NCI-H226 (cell line): Measurements from ENCODE around the gene CAMKK1.

Source experiments
- DNase-seq: peaks from one replicate; pipeline ENCODE4 v3.0.0-alpha.2; 2015

Gene CAMKK1

DNA sequence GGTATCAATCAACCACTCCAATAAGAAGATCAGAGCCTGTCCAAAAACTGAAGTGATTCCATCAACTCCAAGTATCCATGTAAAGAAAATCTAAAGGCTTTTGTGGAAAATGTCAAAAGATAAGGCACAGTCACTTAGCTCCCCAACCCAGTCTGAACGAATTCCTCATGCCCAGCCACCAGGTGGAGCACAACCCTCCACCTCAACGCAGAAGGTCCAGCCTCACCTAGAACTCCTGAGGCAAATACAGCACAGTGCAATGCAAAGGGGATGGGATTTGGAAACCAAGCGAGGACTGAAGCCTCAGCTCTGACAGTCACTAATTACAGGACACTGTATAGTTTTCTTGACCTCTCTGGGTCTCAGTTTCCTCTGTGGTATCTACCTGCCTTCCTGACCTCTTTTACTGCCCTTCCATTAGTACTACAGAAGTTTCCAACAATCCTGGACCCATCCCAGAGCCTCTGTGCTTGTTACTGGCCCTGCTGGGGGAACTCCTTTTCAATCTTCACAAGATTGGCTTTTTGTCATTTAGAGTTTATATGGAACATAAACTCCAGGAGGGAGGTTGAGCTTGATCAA lies 48.8 kb downstream of the CAMKK1 start:
- peak; percentile 16 for DNase-seq

DNA sequence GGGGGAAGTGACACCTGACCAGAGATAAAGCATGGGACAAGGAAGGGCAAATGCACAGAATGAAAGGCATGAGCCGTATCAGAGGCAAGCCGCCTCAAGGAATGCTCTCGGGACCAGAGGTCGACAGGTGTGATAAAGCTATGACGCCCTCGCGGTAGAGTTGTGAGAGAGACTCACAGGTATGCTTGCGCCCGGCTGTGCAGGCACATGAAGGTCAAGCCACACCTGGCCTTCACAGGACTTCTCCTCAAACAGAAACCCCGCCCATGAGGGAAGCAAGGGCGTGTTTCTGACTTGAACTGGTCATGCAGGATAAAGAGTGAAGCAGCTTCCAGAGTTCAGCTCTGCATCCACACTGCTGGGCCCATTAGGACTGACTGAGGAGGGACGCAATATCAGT lies 54.6 kb downstream of the CAMKK1 start:
- DNase-seq = no peak

DNA sequence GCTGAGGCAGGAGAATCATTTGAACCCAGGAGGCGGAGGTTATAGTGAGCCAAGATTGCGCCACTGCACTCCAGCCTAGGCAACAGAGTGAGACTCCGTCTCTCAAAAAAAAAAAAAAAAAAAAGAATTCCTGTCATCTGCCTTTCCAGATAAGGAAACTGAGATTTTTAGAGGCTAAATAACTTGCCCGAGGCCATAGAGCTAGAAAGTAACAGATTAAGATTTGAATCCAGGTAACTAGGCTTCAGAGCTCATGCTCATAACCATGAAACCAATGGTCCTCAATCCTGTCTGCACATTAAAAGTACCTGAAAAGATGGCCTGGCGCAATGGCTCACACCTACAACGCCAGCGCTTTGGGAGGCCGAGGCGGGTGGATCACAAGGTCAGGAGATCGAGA lies 56.3 kb downstream of the CAMKK1 start:
- no peak for DNase-seq

DNA sequence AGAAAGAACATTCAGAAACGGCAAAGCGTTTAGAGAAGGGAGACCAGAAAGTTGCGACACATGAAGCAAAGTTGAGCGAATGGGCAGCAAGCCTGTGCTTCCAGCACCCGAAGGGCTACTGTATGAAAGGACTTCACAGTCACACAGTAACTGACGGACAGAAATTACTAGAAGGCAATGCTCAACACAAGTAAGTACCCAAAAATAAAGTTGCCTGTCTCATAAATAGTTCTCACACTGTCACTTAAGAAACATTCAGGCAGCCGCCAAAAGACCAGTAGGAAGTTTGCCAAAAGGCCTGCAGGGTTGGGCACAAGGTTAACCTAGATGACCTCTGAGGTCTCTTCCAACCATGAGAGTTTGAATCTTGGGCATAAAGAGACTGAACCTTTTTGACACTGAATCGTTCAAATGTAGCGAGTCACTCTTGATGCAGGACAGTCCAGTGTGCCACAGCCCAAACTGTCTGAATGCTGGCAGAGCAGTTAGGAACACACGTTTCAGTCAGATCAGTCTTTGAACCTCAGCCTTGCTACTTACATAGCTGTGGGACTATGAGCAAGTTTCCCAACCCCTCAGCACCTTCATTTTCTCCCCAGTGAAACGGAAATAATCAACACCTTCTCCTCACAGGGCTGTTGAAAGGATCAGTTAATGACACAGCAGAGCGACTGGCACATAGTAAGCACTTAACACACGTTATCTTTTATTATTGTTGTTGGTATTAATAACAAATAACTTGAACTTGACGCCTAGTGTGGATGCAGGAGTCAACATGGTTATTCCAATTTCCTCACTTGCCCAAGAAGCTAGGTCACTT lies 57.2 kb downstream of the CAMKK1 start:
- no peak for DNase-seq

DNA sequence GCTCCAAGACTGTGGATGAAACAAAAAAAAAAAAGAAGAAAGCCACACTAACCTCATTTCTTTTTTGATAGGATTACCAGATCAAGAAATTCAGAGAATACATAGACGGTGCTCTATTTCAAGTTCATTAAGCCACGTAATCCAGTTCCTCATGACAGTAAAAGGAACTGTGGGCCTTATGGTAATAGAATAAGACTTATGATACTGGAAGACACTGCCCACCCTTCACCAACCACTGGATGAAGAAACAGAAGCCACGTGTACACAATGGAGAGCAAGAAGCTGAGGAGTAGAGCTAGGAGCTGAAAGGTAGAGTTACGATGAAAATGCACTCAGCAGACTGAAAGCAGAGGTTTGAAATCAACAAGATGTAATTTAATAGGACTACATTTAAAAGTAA lies 58.0 kb downstream of the CAMKK1 start:
- no peak for DNase-seq

DNA sequence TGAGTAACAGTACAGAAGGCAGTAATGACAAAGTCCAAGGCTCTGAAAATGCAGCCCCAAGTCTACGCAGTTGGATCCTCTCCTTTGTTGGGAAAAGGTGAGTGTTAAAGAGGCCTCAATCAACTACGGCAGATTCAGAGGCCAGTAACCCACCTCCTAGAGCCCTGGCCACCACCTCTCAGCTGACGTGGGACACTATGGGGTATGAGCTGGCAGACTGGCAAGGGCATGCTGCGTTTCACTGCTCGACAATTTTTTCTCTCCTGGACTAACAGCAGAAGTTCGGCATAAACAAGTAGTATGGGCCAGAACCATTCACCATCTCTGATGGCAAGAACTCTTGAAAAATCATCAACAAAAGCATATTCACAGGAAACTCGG lies 64.0 kb downstream of the CAMKK1 start:
- DNase-seq = no peak

DNA sequence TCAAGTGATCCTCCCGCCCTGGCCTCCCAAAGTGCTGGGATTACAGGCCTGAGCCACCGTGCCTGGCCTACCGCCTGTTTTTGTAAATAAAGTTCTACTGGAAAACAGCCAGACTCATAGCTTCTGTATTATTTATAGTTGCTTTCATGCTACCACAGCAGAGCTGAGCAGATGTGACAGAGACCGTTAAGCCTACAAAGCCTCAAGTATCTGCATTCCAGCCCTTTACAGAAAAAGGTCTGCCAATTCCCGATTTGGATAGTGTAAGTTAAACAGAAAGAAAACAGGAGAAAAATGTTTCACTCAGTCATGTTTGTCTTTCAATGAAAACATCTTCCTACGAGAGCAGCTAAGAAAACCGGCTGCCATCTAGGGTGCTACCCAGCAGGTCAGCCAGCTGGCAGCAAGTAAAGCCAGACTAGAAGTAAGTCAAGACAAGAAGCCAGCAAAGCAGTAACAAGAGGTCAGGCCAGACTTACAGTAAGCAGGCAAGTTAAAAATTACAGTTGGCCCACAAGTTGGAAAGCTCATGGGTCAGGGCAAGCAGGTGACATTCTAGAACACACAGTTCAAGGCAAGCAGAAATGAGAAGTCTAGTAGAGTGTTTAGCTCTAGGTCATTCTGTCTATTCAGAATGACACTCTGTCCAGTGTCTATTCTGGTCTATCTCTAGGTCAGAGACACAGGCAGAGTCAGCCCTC lies 64.6 kb downstream of the CAMKK1 start:
- no peak for DNase-seq

DNA sequence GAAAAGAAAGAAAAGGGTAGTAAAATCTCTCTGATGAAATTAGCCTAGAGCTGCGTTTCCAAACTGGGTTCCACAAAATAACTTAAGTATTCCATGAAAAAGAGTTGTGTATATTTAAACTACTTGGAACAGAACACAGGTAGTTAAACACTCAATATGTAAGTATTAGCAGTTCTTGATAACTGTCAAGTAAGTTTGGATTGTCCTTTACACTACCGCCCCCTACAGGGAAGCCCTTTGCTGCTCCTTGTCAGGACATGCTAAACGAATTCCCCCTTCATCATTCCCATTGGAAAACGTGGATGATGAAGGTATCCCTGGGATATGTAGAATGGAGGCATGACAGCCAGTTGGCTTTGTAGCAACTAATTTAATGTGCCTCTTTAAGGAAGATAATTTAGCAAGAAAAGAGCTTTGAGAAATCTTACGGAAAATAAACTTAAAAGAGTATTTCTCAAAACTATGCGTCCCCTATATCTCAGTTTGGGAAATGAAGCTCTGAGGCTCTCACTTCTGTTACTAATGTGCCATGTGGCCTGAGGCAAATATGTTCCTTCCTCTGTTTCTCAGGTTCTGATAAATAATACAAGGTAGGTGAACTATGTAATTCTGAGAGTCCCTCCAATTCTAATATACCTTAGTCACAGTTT lies 65.6 kb downstream of the CAMKK1 start:
- peak; percentile 20 for DNase-seq

DNA sequence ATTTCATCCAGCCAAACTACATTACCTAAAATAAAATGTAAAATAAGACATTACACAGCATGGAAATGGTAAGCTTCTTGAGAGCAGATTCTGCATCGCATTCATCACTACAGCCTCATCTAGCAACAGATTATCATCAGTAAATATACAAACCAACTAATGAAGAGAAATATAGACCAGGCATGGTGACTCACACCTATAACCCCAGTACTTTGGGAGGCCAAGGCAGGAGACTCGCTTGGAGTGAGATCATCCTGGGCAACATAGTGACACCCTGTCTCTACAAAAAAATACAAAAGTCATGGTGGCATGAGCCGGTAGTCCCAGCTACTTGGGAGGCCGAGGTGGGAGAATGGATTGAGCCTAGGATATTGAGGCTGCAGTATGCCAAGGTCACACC lies 66.7 kb downstream of the CAMKK1 start:
- no peak for DNase-seq

DNA sequence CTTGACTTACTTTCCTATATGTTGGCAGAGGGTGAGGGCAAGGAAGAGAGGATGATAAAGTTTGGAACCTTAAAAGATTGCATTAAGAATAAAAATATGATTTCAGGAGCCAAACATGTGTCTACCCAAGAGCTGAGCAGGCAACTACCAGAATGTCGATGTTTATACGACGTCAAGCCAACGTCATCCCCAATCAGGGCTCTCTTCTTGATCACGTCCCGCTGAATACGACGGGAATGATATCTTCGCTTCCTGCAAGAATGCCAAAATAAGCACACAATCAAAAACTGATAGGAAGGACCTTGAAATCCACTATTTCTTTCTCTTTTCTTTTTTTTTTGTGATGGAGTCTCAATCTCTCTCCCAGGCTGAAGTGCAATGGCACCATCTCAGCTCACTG lies 71.8 kb downstream of the CAMKK1 start:
- DNase-seq = no peak

DNA sequence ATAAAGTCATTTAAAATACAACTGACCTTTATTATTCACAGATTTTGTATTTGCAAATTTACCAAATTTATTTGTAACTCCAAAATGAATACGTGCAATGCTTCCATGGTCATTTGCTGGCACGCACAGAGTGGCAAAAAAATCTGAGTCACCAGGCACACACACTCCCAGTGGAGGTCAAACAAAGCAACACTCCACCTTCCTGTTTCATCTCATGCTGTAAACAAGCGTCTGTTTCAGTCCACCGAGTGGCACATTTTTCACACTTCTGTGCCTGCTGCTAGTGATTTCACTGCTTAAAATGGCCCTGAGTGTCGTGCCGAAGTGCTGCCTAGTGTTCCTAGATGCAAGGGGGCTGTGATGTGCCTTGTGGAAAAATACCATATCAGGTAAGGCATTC lies 74.1 kb downstream of the CAMKK1 start:
- no peak for DNase-seq

DNA sequence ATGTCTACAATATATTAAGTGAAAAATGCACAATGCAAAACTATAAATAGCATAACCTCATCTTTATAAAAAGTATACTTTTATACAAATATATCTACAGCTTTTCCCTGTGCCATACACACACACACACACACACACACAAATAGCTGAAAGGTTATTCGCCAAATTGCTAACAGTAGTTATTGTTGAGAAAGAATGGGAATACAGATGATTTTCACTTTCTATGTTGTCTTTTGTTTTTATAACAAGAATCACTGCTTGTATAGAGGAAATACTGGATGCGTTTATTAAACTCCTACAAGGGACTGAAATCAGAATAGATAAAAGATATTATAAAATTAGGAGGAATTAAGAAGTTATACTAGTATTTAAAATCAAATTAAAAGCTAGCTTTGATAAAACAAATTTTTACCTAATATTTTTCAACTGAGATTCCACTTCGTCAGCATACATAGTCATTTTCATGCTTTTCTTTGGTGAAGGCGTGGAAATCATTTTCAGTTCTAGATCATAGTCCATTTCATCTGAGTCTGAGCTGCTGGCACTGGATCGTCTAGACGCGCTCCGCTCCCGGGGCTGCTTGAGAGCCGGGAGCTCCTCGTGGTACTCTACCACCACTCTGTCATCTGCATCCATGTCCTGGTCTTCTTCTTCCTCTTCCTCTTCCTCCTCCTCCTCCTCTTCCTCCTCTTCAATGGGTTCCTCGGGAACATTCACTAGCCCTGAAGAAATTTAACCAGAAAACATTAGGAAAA lies 74.8 kb downstream of the CAMKK1 start:
- DNase-seq = no peak

DNA sequence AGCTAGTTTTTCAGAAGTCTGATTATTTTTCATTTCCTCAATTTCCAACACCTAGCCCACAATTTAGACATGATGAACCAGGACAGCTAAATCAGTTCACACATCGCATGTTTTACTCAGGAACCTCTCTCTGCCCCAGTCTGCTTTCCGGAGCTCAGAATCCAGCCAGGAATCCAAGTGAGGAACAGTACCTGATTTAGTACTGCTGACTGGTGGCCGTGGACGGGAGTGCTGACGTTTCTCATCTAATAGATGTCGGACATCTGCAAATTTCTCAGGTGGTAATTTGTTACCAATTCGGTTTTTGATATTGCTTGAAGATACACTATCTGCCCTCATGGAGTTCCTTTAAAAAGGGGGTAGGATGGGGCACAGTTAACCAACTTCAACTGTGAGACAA lies 76.9 kb downstream of the CAMKK1 start:
- DNase-seq = no peak

DNA sequence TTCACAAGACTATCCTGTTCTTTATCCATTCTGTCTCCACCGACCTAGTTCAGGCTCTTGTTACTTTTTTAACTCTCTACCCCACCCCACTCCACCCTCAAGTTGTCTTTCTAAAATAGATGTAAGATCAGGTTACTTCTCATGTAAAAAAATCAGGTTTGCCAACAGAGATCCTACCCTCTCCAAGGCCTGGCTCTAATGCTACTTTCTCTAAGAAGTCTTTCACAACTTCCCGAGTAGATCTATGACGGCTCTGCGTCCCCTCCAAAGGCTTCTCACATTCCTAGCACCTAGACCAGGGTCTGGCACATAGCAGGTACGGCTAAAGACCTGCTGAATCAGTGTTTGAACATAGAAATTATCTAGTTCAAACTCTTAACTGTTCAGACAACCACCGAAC lies 77.7 kb downstream of the CAMKK1 start:
- DNase-seq = no peak

DNA sequence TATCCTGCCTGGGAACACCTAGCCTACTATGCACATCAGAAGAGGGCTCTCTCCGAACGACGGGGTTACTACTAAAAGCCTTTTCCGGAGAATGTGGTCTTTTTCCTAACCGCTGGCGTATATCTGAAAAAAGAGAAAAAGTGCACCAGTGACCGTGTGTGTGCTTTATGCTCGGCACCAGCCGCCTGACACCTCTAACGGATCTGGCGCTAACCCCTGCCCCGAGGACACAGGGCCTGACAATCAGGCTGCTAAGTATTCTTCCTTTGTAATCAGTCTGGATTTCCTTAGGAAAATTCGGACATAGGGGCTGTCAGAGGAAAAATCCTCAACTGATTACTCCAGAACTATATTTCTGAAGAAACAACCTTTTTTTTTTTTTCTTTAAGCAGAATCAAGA lies 78.5 kb downstream of the CAMKK1 start:
- no peak for DNase-seq

DNA sequence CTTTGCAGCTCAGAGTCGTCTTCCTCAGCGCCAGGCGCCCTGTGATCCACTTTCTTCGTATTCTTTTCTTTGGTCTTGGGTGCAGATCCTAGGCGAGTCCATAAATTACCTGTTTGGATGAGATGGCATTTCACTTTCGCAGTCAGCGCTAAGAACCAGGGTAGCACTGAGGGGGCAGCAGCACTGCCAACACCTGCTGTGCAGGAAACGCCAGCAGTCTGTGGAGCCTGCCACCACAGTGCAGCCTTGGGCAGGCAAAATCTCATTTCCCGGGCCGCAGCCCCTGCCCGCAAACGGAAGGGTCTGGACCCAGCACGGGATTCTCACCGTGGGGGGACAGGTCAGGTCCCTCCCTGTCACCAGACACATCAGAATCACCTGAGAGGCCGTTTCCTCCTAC lies 79.7 kb downstream of the CAMKK1 start:
- no peak for DNase-seq

DNA sequence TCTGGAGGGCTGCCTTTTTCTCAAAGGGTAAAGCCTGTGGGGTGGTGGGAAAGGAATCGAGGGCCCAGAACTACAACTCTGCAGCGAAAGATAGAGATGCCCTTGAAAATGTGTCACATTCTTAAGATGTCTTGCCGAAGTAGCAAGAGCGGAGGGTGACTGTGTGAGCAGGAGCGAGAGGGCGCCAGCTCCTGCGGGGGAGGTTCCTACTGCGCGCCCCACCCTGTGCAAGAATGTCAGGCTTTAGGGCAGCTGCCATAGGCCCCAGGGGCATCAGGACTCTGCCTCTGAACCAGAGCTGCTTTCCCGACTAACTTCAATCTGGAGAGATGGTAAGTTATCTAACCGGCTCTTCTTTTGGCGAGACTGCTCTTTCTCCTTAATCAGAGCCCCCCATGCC lies 80.1 kb downstream of the CAMKK1 start:
- DNase-seq = peak; percentile 84

DNA sequence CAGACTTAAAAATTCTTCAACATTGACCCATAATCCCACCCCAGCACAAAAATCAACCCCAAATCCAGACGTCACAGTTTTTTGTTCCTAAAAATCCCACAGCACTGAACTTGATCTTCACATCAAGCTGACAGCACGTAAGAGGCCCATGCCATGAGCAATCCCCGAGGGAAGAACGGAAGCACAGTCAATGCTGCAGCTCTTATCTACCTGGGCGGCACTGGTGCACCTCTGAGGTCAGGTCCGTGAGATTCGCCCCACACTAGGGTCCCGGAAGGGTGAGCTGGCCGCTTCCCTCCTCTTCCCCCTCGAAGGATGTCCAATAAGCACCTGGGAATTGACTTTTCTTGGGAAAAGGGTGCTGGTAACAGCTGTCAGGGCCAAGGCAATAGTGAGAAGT lies 80.6 kb downstream of the CAMKK1 start:
- peak; percentile 48 for DNase-seq
